Gastroesophageal sphincter (tissue), 4 donors: ENCODE results near the gene TRPV3. TPM values are rescaled to one million over a fixed set of nuclear protein-coding genes. Genes with fewer than 3 reads are reported as not detected.
"Not testable (repeated sequence)": the region's sequence is repeated elsewhere in the genome, so short reads cannot be mapped to it uniquely, and the experiment has no call there.

ENCODE experiments used
- ATAC-seq: fragments of 150-250 bp; one replicate; pipeline ENCODE4 v1.9.1; 2016; ENCODE audit warnings: mild to moderate bottlenecking, moderate library complexity
- H3K27ac ChIP-seq, 4 donors: fragments of 200-600 bp; sonication (generic) in 3 of 4; 1 replicate in 3 of 4; 2 replicates in 1 of 4; pipeline ENCODE4 v1.5.1; 2016 to 2019
- H3K27me3 ChIP-seq: fragments of 200-600 bp; sonication (generic); one replicate; pipeline ENCODE4 v1.5.1; 2019
- H3K36me3 ChIP-seq, 2 donors: fragments of 200-600 bp; sonication (generic); one replicate each; pipeline ENCODE4 v1.5.1; 2019; ENCODE audit warnings: control low read depth in 1 of 2
- H3K4me1 ChIP-seq, 3 donors: fragments of 200-600 bp; sonication (generic); 1 replicate in 2 of 3; 2 replicates in 1 of 3; pipeline ENCODE4 v1.5.1; 2016 to 2019; ENCODE audit warnings: control low read depth in 2 of 3
- H3K4me3 ChIP-seq, 2 donors: fragments of 200-600 bp; sonication (generic); one replicate each; pipeline ENCODE4 v1.5.1; 2019; ENCODE audit warnings: mild to moderate bottlenecking in 1 of 2, moderate library complexity in 1 of 2
- H3K9me3 ChIP-seq, 3 donors: fragments of 200-600 bp; sonication (generic); one replicate each; pipeline ENCODE4 v1.5.1; 2017 to 2019; ENCODE audit warnings: control low read depth in 2 of 3
- CTCF ChIP-seq, 4 experiments: fragments of 200-600 bp in 2 of 4; fragments of 450-650 bp in 2 of 4; sonication (generic) in 1 of 4; IDR thresholded peaks; one replicate each; pipeline ENCODE4 v1.5.1; 2017 to 2019; ENCODE audit warnings: antibody characterized with exemption in 4 of 4, mild to moderate bottlenecking in 2 of 4, moderate library complexity in 2 of 4
- EP300 ChIP-seq: sonication (generic); formaldehyde crosslinking; IDR thresholded peaks from one replicate; pipeline ENCODE4 v1.6.1; 2017; ENCODE audit warnings: antibody characterized with exemption, mild to moderate bottlenecking
- POLR2A ChIP-seq, 2 donors: fragments of 450-650 bp; IDR thresholded peaks; one replicate each; pipeline ENCODE4 v1.6.1; 2017; ENCODE audit warnings: antibody characterized with exemption in 2 of 2, mild to moderate bottlenecking in 2 of 2, moderate library complexity in 1 of 2
- POLR2AphosphoS5 ChIP-seq: sonication (generic); formaldehyde crosslinking; IDR thresholded peaks from one replicate; pipeline ENCODE4 v1.6.1; 2017; ENCODE audit warnings: antibody characterized with exemption
- WGBS, 2 donors: methylation state at CpG; one replicate each; pipeline ENCODE4 v1.1.5; 2018; ENCODE audit warnings: low coverage in 1 of 2; 5-methylcytosine and 5-hydroxymethylcytosine counted together
- total RNA-seq, 4 donors: library from RNA; depleted of rRNA; stranded (reverse); fragments of >200 nt; gene quantifications; one replicate each; pipeline ENCODE4 v1.1.0, GENCODE V29; 2016

Gene TRPV3
- total RNA-seq, 4 donors from 2014 or later, result 0.31 to 0.82 (median 0.70) TPM

- TF ChIP-seq CTCF (IDR thresholded peaks at IDR 0.05) (no peak), EP300 (no peak), POLR2A (IDR thresholded peaks at IDR 0.05) (no peak), POLR2AphosphoS5 (no peak)
- no peaks in the 10 kb centered on the region for H3K9me3 ChIP-seq
- no peak for ATAC-seq
- no peak overlapping the region for H3K27ac ChIP-seq
- H3K4me3 ChIP-seq, result no peak overlapping the region
- H3K36me3 ChIP-seq, result no peaks in the 10 kb centered on the region
- WGBS, 2 donors, result 89 to 96% methylated on average over 5 to 8 of the region's 13 CpGs
- peaks cover 14% of the 10 kb centered on the region for H3K27me3 ChIP-seq
- H3K4me1 ChIP-seq, result peaks cover 0 to under 1% (median 0%) of the 10 kb centered on the region in 3 donors
Measured at GRCh38 chr17:3524024-3524423, 33.6 kb downstream of the TRPV3 start.

- H3K4me1 ChIP-seq, ATAC-seq, H3K9me3 ChIP-seq, H3K27me3 ChIP-seq, H3K4me3 ChIP-seq, H3K36me3 ChIP-seq, H3K27ac ChIP-seq: not testable (repeated sequence)
- WGBS, 2 donors, result 82 to 83% methylated on average over 4 of the region's 4 CpGs
Measured at GRCh38 chr17:3519472-3519871, 38.1 kb downstream of the TRPV3 start.

GRCh38 chr17:3514873-3515272 lies 42.7 kb downstream of the TRPV3 start:
- no peaks in the 10 kb centered on the region for H3K9me3 ChIP-seq
- H3K27me3 ChIP-seq, result no peaks in the 10 kb centered on the region
- H3K36me3 ChIP-seq, result no peaks in the 10 kb centered on the region
- WGBS, 2 donors, result 67 to 90% methylated on average over 3 to 4 of the region's 9 CpGs
- no peak overlapping the region for H3K27ac ChIP-seq
- no peak for TF ChIP-seq CTCF (IDR thresholded peaks at IDR 0.05)
- TF ChIP-seq EP300, result no peak
- TF ChIP-seq POLR2AphosphoS5, result no peak
- no peak for TF ChIP-seq POLR2A (IDR thresholded peaks at IDR 0.05)
- peaks cover 0 to 19% (median 0%) of the 10 kb centered on the region in 3 donors for H3K4me1 ChIP-seq
- ATAC-seq, result no peak
- no peak overlapping the region for H3K4me3 ChIP-seq

GRCh38 chr17:3514167-3514566 lies 43.4 kb downstream of the TRPV3 start:
- ATAC-seq, H3K36me3 ChIP-seq, H3K27ac ChIP-seq, H3K9me3 ChIP-seq, H3K27me3 ChIP-seq, H3K4me3 ChIP-seq: not testable (repeated sequence)
- WGBS, 2 donors, result 98 to 100% methylated on average over 1 to 9 of the region's 11 CpGs
- H3K4me1 ChIP-seq, result peaks cover 0 to 19% (median 0%) of the 10 kb centered on the region in 3 donors

- Histone ChIP-seq H3K27ac (peak overlapping the region in 3 of 4 donors; percentile 73 to 83 (median 80)), H3K4me3 (no peak overlapping the region), H3K36me3 (no peaks in the 10 kb centered on the region), H3K27me3 (no peaks in the 10 kb centered on the region), H3K4me1 (peaks cover 0 to 19% (median 0%) of the 10 kb centered on the region in 3 donors), H3K9me3 (no peaks in the 10 kb centered on the region)
- 83 to 84% methylated on average over 11 to 16 of the region's 23 CpGs for WGBS, 2 donors
- ATAC-seq, result no peak
- no peak for TF ChIP-seq POLR2AphosphoS5
- no peak for TF ChIP-seq POLR2A (IDR thresholded peaks at IDR 0.05)
- no peak for TF ChIP-seq EP300
- TF ChIP-seq CTCF (IDR thresholded peaks at IDR 0.05), result no peak
Measured at GRCh38 chr17:3513305-3514035, 44.1 kb downstream of the TRPV3 start.

GRCh38 chr17:3512505-3513171 lies 45.0 kb downstream of the TRPV3 start:
- Histone ChIP-seq H3K36me3 (no peaks in the 10 kb centered on the region), H3K4me1 (peaks cover 0 to 19% (median 0%) of the 10 kb centered on the region in 3 donors), H3K4me3 (peak overlapping the region in 1 of 2 donors; percentile 16), H3K27me3 (no peaks in the 10 kb centered on the region), H3K27ac (peak overlapping the region in 3 of 4 donors; percentile 73 to 83 (median 80)), H3K9me3 (no peaks in the 10 kb centered on the region)
- WGBS, 2 donors, result 25 to 46% methylated on average over 6 to 16 of the region's 20 CpGs
- TF ChIP-seq EP300 (no peak), CTCF (IDR thresholded peaks at IDR 0.05) (no peak), POLR2A (IDR thresholded peaks at IDR 0.05) (no peak), POLR2AphosphoS5 (peak; percentile 23)
- ATAC-seq, result peak; percentile 87
